T-helper 2 cell treated with Interferon-gamma antibody and Interleukin-4, amounts not matched to agents 100 ng/mL and 5 ng/mL, for 36 hours (primary cell): Measurements from ENCODE around the gene CDH4. TPM values are rescaled to one million over a fixed set of nuclear protein-coding genes. Genes with fewer than 3 reads are reported as not detected.

Source experiments
- intact Hi-C: fragments of 100-400 bp; cut with micrococcal nuclease; formaldehyde crosslinking; loops from one replicate; pipeline ENCODE4 v1.15.1; 2023
- total RNA-seq: library from RNA; stranded (reverse); gene quantifications from 2 replicates; pipeline ENCODE4 v1.2.3, GENCODE V29; 2022

Gene CDH4
- total RNA-seq, 1 donor from 2014 or later, result not detected

DNA sequence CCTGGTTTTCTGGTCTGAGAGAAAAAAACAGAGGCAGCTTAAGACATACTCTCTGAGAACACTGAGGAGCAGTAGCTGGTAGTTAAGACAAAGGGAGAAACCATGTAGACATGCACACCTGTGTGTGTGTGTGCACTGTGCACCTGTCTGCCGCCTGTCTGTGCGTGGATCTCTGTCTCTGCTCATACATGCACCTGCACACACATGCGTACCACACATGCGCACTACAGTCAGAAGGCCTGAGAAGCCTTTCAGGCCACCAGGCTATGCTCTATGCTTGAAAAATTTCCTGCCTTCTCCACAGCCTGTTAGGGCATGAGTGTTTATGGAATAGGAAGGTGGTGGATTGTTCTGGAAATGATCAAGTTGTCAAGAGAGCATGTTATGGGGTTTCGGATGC lies 103.5 kb downstream of the CDH4 start:
- intact Hi-C loops, result no loop called here

DNA sequence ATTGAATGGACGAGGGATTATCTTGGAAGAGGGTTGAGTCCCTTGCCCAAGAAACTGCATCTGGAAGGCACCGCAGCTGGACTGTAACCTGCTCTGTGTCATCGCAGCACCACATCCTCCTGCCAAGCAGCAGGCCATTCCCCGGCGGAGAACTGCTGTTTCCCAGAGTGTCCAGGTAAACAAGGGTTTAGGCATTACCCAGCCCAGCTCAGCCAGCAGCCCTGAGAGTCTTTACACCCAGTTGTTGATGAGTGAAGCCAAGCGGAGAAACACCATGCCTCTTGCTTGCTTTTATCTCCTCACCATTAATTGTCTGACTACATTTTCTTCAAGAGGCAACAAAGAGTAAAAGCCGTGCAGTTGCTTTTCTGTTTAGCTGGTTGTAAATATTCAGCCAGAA lies 104.1 kb downstream of the CDH4 start:
- intact Hi-C loops, result no loop called here

DNA sequence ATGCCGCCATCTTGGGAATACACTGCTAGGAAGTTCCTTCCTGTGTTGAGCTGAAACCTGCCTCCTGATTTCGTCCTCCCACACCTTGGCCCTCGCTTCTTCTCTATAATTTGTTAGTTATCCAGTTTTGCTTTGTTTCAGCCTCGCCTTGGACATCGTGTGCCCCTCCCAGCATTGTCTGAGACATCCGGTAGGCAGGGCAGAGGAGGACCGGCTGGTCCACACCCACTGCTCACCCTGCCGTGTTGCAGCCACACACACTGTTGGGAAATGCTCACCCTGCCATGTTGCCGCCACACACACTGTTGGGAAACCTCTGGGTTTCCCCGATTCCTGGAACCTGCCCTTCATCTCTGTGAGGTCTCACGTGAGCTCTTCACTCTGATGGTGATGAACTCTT lies 105.1 kb downstream of the CDH4 start:
- intact Hi-C loops, result no loop called here

DNA sequence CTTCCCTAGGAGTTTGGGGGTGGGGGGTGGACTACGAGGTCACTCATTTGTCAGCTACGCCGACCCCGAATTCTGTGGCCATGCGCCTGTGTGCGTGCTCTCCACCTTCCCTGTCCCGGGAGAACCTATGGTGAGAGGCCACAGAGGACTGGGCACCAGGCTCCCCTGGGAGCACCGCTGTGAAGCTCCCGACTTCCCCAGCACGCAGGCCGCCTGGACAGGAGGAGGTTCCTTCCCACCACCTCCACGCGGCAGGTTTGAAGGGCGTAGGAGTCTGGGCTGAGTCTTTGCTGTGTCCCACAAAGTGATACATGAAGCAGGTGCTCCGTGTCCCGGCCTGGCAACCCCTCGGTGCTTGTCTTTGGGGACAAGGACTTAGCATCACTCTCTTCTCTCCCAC lies 107.2 kb downstream of the CDH4 start:
- intact Hi-C loops, result no loop called here

DNA sequence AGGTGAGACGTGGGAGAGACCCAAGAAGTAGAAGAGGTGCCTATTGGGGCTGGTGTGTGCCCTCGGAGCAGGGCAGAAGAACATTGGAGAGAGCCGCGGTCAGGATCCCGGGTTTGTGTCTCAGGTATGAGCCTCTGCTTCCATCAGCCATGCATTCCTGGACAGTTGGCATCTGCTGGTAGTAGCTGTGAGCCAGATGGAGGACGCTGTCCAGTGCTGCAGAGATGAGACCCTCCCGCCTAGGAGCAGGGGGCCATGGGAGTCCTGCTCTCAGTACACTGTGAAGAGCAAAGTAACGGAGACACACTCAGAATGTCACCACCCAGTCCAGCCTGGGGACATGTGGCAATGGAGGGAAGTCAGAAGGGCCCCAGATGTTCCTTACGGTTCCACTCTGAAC lies 108.2 kb downstream of the CDH4 start:
- intact Hi-C loops, result no loop called here

DNA sequence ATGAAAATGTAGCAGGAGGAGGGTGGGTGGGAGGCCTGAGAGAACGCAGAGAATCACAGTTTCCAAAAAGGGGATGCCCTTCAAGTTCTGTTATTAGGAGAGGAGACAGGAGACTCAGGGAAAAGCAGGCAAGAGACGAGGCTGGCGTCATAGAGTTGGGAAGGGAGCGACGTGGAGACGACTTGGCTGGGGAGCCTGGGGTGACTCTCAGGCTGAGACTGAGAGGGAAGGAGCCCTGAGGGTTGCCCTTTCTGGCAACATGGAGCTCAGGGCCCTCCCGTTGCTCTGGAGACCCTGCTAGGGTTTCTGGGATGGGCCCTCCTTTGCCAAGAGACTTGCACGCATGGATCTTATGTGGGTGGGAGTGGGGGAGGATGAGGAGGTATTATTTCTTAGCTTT lies 108.9 kb downstream of the CDH4 start:
- intact Hi-C loops, result no loop called here

DNA sequence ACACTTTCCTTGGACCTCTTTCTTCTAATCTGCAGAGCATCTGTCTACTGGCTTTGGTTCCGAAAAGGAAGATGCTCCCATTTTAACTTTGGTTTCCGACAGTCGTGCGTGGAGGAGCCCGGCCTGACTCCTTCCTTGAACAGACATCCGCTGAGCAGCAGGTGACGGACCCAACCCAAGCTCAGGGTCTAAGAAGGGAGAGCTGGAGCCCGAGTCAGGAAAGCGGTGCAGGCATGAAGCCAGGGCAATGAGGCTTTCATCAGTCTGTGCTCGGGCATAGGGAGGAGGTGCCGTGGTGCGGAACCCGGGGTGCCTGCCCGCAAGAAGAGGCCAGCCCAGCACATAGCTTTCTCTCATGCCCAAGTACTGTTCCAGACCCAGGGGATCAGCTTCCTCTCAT lies 109.4 kb downstream of the CDH4 start:
- intact Hi-C loops, result no loop called here

DNA sequence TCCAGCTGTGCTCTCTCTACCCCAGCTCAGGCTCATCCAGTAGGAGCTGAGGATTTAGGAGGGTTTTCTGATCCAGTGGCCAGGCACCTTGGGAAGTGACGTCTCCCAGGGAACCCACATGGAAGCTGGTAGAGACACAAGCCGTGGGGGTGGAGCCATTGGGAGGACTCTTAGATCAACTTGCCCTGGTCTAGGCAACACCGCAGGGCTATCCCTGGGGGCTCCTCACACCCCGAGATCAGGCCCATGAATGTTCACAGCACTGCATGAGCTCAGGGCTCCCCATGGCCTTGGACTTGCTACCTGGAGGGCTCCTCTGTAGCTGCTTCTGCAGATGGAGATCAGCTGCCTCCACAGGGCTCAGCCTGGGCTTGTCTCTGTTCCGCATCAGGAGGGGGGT lies 112.1 kb downstream of the CDH4 start:
- intact Hi-C loops, result no loop called here

DNA sequence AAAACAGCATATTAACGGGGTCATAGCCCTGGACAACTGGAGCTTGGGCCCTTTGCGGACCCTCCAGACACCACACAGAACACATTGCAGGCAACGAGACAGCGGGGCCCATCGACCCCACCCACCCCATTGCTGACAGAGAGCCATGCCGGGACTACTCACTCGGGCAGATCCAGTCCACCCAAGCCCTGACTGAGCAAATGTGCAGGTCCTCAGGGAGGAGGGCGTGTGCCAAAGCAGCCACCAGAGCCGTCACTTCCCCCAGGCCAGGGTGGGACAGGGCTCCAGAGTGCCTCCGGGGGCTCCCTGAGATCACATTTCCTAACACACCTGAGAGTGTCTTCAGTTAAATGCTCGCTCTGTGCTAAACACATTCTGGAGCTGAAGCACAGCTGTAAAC lies 114.9 kb downstream of the CDH4 start:
- intact Hi-C loops, result no loop called here

DNA sequence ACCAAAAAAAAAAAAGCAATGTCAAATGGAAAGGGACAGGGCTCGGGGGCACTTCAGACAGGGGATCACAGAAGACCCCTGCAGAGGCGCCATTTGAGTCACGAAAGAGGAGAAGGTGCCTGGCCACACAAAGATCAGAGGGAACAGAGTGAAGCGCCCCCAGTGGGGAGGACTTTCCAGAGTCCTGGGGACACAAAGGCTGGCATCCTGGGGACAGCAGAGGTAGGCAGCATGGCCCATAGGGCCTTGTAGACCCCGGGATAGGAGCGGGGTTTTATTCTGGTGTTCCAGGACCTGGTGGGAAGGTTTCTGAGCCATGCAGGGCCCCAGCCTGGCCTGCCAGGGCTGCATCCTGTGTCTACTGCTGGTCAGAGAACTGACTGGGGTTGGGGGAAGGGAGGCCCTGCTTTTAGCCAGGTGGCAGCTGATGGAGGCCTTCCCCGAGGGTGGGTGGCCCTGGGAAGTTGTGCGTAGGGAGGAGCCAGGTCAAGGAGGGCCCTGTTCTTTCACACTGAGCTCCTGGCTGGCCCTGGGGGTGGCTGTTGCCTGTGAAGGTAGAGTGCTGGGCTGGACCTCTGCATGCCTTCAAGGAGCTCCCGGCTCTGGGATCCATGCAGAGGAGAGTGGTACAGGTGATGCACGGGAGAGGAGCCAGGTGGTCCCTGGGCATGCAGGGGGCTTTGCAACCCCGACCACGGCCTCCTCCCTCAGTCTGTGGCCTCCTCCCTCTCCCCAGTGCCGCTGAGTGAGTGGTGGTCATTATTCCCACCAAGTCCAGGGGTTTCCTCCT lies 117.9 kb downstream of the CDH4 start:
- intact Hi-C loops, result no loop called here

DNA sequence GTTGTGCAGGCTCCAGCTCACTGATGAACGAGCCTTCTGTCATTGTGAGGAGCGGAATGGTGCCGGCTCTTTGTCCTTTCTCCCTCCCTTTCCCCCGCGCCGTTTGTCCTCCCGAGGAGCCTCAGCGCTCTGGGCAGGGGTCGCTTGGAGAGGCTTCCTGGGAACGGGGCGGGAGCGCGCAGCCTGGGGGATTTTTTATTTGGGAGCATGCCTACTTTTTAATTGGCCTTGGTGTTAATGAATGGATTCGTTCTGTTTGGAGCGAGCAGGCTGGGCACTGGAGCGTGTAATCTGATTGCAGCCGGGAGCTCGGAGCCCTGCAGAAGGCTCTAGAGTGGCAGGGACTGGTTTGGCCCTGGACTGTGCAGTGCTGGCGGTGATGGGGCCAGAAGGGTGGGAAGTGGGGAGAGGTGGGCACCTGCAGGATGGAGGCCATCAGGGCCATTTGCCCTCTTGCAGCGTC lies 118.8 kb downstream of the CDH4 start:
- intact Hi-C loops, result no loop called here

DNA sequence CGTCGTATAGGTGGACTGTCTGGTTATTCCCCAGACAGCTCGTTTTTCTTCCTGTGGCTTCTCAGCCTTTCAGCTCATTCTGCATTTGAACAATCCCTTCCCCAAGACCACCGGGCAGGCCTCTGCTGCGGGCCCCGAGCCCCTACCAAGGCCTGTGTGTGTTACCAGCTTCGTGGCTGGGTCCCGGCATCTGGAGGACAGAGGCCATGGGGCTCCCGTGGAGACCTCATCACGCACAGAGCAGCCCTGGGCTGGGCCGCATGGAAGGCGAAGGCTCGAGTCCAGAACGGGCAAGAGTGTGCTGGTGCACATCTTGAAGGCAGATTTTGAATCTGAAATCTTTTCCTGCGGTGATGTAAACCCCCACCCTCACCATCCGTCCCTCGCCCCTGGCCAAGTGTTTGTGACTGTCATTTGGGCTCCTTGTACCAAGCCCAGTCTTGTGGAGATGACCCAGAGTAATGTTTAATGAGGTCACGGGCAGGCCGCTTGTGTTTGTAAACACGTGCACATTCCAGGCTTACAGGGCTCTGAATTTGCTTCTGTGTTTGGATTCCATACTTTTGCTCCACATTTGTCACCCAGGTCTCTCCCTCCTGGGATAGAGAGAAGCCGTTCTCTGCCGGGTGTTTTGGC lies 119.6 kb downstream of the CDH4 start:
- intact Hi-C loops, result no loop called here

DNA sequence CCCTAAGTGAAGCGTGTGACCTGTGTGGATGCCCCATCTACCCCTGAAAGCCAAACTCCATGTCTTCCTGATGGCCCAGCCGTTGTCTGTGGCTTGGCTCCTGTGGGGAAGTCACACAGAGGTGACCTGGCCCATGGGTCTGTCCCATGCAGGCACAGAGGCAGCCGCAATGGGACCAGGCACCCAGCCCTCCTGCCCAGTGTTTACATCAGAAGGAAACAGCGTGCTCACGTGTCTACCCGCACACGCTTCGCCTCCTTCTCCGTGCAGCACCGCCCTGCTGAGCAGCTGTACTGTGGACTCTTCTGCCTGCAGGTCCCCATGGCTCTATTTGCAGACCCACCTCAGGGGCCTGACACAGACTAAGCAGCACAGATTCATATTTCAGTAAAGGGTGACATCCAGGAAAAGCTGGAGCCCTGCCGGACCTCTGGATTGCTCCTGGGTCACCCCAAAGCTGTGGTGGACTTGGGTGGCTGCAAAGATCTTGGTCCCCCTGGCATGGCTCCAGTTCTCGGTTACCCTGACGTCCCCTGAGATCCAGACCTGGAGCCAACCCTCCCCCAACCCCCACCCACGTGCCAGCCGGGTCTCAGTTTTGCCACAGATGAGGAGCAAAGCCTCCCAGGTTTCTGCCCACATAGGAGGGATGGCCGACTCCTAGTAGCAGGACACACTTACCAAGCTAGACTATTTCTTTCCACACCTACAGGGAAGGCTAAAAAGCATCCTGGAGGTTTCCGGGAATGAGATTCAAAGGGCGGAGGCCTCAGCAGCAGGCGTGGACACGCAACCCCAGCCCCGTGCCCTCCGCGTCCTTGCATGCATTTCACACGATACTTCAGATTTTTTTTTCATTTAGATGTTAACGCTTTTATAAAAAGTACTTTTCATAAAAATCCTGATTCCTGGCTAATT lies 120.3 kb downstream of the CDH4 start:
- intact Hi-C loops, result no loop called here

DNA sequence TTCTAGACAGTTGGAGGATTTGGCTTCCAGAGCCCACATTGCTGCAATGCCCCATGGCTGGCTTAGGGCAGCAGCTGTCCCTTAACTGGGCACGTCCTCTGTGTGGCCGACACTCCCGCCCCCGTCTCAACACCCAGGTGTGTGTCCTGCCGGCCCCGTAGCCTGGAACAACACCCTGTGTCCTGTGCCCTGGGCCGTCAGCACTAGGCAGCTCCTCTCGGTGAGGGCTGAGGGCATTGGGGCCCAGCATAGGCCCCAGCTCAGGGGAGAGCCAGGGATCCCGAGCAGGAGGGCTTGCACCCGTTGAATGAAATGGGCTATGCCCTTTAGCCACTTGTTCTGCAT lies 121.0 kb downstream of the CDH4 start:
- intact Hi-C loops, result no loop called here

DNA sequence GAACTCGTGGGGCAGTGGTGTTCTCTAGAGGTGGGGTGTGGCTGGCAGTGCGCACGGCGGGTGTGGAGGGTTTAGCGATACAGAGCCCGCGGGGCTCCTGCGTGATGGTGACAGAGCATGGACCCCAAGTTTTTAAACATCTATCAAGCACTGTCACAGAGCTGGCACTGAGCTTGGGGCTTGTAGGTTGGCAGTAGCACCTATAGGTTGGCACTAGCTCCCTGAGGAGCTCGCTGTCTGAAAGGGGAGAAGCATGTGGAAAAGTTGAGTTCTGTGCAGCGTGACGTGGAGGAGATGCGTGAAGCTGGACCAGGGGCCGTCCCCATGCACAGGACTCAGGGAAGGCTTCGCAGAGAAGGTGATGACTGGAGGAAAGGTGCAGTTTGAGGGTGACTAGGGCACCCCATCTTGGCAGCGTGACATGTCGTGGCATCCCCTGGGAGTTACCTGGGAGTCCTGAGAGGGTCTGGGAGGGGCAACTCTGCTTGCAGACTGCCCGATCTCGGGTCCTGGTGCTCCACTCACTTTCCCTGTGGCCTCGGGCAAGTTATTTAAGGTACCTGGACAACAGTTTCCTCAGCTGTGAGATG lies 122.0 kb downstream of the CDH4 start:
- intact Hi-C loops, result no loop called here

DNA sequence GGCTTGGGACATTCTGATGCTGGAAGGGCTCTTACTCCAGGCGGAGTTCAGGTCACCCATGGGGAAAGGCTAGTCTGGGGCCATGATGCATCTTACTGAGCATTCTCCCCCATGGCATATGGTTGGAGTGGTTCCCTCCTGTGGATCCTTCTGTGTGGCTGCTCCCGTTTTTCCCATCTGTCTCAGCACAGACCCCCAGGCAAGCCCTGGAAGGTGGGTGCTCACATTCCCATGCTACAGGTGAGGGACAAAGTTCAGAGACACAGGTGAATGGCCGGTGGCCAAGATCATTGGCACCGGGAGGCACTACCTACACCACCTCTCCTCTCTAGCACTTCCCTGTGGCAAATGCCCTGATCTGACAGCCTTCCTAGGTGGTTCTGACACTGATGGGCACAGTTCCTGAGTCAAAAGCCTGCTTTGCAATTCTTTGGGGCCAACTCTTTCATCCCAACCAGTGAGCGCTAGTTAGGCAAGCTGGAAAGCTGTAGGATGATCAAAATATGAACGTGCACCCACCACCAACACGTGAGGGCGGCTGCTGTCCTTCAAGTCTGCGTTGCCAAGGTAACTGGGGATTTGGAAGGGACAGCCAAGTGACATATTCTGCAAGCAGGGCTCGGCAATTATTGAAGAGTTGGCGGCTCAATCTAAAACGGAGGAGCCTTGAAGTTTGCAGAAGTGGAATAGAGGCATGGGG lies 124.6 kb downstream of the CDH4 start:
- intact Hi-C loops, result no loop called here

DNA sequence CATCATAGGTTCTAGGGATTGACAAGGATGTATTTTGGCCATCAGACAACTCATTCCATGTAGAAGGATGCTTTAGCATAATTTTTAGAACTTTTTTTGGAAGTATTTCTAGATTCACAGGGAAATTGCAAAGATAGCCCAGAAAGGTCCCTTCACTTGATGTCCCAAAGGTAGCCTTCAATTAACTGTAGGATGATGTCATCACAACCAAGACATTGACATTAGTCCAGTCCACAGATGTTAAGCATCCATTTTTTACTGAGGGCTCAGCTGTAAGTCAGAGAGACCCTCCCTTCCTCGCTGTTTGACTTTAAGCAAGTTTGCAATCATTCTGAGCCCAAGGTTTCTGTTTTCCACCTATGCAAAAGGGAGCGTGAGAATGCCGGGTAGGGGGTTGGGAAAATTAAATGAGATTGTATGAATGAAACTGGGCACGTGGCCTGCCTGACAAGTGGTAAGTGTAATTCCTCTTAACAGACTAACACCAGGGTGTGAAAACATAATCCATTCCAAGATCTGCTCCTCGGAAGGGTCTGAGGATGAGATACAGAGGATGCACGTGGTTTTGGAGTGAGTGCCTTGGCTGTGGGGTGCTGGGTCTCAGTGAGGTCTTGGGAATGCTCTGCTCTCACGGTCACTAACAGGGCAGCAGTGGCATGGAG lies 126.8 kb downstream of the CDH4 start:
- intact Hi-C loops, result no loop called here

DNA sequence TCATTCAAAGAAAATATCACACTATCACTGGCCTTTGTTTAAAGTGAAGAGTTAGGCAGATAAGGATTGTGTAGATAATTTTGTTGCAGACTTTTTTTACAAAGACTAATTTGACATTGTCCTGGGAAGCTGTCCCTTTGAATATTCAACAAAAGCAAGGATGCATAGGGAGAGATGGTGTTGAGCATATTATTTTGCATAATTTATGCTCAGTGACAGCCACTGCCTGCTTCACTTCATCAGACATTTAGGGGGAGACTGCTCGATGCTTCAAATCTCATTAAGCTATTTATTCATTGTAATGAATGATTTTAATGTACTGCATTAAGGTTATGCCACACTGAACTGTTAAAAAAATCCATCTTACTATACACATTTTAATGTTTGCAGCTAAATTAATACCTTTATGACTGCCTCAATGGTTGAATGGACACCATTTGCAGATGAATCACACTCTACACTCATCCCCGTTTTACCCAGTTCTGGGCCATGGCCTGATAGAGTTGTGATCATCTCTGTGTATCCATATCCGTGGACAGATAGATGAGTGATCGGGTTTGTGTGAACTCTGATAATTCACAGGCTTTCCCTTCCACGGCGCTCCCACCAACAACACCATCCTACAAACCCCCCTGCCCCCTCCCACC lies 128.0 kb downstream of the CDH4 start:
- intact Hi-C loops, result no loop called here

DNA sequence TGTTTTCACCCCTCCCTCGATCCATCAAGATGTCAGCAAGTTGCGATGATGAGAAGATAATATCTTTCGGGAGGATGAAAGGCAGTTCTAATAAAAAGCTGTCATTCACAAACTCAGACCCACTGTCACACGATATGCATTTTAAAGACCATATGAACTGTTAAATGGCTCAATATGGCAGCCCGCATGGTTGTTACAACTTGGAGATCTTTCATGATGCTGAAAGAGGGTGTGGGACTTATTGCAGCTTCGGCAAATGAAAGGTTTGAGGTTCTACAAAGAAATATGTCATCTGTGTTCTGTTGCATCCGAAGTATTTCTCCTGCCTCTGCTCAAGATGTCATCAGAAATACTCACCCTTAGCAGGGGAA lies 128.5 kb downstream of the CDH4 start:
- intact Hi-C loops, result no loop called here

DNA sequence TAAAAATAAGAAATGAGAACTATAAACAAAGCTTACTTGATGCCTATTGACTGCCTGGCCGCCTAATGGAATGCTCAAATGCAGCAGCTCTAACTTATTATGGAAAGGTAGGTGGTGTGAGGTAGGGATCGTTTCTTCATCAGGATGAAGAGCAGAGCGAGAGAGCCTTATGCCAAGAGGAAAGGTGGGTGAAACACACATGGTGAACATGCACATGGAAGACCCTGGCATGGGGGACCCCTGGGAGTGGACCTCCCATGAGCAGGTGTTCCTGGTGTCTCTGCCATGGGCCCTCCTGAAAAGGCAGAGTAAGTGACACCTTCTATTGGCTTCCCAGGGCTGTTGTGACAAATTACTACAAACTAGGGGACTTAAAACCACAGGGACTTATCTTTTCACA lies 130.1 kb downstream of the CDH4 start:
- intact Hi-C loops, result no loop called here
